Astrocyte of the spinal cord (primary cell): ENCODE data around the gene POP4.

Source experiments
- DNase-seq: peaks from one replicate; pipeline ENCODE4 v3.0.0; 2011; ENCODE audit warnings: low read depth, low spot score
- H3K4me3 ChIP-seq: 2 replicates; pipeline ENCODE4 v1.5.1; 2011; ENCODE audit warnings: low read depth, mild to moderate bottlenecking, low read length, moderate library complexity
- in situ Hi-C: cut with HindIII; loops from 2 replicates; pipeline ENCODE4 v1.10.0; 2017; ENCODE audit warnings: low sequenced_read_pairs
- TF ChIP-seq, protein P1 (sequence below): IDR thresholded peaks from 2 replicates; pipeline ENCODE4 v1.5.1; 2012; ENCODE audit warnings: low read depth, mild to moderate bottlenecking, low read length, inconsistent platforms

The POP4 gene

DNA sequence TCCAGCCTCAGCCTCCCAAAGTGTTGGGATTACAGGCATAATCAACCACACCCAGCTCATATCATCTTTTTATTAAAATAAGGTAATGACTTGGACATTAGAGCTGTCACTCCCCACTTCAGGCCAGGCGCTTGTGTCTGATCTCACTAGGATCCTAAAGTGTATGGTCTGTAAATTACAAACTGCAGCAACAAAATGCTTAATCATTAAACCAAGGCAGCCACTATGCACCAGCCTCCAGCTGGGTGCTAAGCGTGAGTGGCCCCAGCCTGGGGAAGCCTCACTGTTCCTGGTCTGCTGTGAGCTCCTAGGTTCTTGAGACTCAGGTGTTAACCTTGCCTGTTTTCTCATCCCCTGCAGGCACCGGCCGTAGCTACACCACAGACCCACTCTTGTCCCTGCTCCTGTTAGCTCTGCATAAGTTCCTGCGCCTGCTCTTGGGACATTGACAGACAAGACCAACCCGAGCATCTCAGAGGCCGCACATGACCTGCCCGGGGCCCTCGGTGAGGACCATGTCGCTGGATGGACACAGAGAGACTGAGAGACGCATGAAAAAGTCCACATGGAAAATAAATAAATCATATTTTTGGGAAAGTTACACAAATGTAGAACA lies 42.5 kb upstream of the POP4 start:
- DNase-seq = no peak
- TF ChIP-seq, protein P1, sequence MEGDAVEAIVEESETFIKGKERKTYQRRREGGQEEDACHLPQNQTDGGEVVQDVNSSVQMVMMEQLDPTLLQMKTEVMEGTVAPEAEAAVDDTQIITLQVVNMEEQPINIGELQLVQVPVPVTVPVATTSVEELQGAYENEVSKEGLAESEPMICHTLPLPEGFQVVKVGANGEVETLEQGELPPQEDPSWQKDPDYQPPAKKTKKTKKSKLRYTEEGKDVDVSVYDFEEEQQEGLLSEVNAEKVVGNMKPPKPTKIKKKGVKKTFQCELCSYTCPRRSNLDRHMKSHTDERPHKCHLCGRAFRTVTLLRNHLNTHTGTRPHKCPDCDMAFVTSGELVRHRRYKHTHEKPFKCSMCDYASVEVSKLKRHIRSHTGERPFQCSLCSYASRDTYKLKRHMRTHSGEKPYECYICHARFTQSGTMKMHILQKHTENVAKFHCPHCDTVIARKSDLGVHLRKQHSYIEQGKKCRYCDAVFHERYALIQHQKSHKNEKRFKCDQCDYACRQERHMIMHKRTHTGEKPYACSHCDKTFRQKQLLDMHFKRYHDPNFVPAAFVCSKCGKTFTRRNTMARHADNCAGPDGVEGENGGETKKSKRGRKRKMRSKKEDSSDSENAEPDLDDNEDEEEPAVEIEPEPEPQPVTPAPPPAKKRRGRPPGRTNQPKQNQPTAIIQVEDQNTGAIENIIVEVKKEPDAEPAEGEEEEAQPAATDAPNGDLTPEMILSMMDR = no peak
- no peak overlapping the region for H3K4me3 ChIP-seq
- in situ Hi-C loops = no loop called here

DNA sequence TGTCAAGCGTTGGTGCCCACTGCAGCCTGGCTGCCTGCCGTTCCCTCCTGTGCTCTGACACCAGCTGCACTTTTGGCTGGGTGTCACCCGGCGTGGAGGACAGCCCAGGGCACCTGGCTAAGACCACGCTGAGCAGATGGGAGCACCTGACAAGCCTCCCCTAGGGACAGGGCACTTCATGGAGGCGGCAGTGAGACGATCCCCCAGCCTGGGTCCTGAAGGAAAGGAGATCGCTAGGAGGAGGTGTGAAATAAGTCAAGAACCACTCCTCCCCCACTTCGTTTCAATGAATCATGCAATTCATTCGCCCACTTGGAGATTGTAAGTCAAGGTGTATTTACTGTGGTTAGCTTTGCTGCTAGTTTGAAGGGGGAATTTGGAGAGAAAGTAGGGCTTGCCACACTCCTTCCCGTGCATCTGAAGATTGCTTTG lies 41.5 kb upstream of the POP4 start:
- H3K4me3 ChIP-seq = no peak overlapping the region
- no peak for DNase-seq
- in situ Hi-C loops = no loop called here
- TF ChIP-seq, protein P1 = no peak

GRCh38 chr19:29565171-29565570 lies 40.9 kb upstream of the POP4 start:
- H3K4me3 ChIP-seq = no peak overlapping the region
- TF ChIP-seq, protein P1 = no peak
- in situ Hi-C loops = no loop called here
- DNase-seq = no peak

- TF ChIP-seq, protein P1 = no peak
- DNase-seq = no peak
- in situ Hi-C loops = no loop called here
- no peak overlapping the region for H3K4me3 ChIP-seq
Measured at GRCh38 chr19:29566496-29567054, 39.5 kb upstream of the POP4 start.

GRCh38 chr19:29567366-29567915 lies 38.6 kb upstream of the POP4 start:
- TF ChIP-seq, protein P1 = no peak
- in situ Hi-C loops = no loop called here
- no peak overlapping the region for H3K4me3 ChIP-seq
- DNase-seq = no peak

DNA sequence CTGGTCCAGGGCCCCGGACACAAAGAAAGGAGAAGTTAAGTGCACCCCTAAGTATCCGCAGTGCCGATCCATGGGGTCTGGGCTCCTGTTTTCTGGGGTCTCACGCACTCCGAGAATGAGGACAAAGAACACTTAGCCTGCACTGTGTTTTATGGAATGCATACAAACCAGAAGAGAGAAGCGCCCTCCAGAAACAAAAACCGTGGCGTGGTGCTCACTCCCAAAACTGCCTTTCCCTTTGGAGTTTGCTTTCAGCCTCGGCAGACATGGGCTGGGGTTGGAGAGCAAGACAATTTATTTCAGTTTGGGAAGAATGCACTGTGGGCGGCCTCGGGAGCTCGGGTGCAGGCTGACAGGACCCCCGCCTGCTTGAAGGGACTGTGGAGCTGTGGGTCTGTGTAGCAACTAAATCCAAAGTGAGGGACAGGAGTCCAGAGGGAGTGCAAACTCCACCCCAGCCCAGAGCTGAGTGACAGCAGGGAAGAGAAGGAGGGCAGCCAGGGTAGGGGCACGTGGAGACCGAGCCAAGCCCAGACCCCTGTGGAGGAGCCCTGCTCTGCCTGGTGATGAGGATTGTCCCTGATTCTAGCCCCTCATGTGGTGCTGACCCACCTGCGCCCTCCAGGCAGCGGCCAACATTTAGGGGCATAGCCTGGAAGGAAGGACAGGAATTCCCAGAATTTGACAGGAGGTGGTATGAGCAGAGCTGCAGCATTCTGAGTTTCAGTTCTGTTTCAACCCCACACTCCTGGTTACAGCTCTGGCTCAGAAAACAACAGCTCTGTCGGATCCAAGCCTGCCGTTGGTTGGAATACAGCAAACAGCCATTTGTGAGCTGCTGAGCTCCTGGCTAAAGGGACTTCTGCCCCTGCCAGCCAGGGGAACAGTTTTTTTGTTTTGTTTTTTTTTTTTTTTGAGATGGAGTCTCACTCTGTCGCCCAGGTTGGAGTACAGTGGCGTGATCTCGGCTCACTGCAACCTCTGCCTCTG lies 37.8 kb upstream of the POP4 start:
- TF ChIP-seq, protein P1 = no peak
- no peak for DNase-seq
- in situ Hi-C loops = no loop called here
- no peak overlapping the region for H3K4me3 ChIP-seq
